Brain microvascular endothelial cell (primary cell): Measurements from ENCODE around the gene TKFC.

ENCODE experiments used
- DNase-seq: peaks from one replicate; pipeline ENCODE4 v3.0.0-alpha.2; 2020
- H3K27ac ChIP-seq: fragments of 250-450 bp; sonication (Bioruptor Pico); 2 replicates; pipeline ENCODE4 v1.5.1; 2020; ENCODE audit warnings: mild to moderate bottlenecking, moderate library complexity
- H3K27me3 ChIP-seq: fragments of 250-450 bp; sonication (Bioruptor Pico); replicated peaks from 2 replicates; pipeline ENCODE4 v1.5.1; 2020; ENCODE audit warnings: mild to moderate bottlenecking
- H3K36me3 ChIP-seq: fragments of 250-450 bp; sonication (Bioruptor Pico); replicated peaks from 2 replicates; pipeline ENCODE4 v1.5.1; 2020; ENCODE audit warnings: mild to moderate bottlenecking
- H3K4me3 ChIP-seq: 2 replicates; pipeline ENCODE4 v1.5.1; 2011; ENCODE audit warnings: low read depth, mild to moderate bottlenecking, control low read depth, low read length, moderate library complexity
- in situ Hi-C: cut with HindIII; loops from 2 replicates; pipeline ENCODE4 v1.10.0; 2017; ENCODE audit warnings: low sequenced_read_pairs, low pct_ligation_motif_present
- TF ChIP-seq, protein P1 (sequence below): IDR thresholded peaks from 2 replicates; pipeline ENCODE4 v1.5.1; 2011; ENCODE audit warnings: low read depth, mild to moderate bottlenecking, moderate library complexity, low read length, control low read depth, inconsistent platforms; ENCODE audit errors: missing control alignments

The TKFC gene

DNA sequence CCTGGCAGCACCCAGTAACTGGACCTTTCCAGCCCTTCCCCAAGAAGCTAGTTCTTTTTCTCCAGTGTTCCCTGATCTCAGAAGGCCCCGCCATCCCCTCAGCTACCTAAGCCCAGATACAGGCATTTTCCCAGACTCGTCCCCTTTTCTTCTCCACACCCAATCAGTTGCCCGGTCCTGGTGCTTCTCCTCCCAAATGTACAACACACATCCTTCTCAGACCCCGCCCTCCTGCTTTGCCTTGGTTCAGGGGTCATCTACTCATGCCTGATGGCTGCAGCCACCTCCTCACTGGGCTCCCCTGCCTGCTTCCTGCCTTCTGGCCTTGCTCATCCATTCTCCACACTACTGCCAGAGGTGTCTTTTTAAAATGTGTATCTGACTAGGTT, 6.5 kb downstream of the TKFC start:
- Histone ChIP-seq H3K27ac (no peak overlapping the region), H3K4me3 (no peak overlapping the region), H3K27me3 (no peaks in the 10 kb centered on the region), H3K36me3 (no peaks in the 10 kb centered on the region)
- no peak for DNase-seq
- in situ Hi-C loops: no loop called here
- TF ChIP-seq, protein P1, sequence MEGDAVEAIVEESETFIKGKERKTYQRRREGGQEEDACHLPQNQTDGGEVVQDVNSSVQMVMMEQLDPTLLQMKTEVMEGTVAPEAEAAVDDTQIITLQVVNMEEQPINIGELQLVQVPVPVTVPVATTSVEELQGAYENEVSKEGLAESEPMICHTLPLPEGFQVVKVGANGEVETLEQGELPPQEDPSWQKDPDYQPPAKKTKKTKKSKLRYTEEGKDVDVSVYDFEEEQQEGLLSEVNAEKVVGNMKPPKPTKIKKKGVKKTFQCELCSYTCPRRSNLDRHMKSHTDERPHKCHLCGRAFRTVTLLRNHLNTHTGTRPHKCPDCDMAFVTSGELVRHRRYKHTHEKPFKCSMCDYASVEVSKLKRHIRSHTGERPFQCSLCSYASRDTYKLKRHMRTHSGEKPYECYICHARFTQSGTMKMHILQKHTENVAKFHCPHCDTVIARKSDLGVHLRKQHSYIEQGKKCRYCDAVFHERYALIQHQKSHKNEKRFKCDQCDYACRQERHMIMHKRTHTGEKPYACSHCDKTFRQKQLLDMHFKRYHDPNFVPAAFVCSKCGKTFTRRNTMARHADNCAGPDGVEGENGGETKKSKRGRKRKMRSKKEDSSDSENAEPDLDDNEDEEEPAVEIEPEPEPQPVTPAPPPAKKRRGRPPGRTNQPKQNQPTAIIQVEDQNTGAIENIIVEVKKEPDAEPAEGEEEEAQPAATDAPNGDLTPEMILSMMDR: no peak

DNA sequence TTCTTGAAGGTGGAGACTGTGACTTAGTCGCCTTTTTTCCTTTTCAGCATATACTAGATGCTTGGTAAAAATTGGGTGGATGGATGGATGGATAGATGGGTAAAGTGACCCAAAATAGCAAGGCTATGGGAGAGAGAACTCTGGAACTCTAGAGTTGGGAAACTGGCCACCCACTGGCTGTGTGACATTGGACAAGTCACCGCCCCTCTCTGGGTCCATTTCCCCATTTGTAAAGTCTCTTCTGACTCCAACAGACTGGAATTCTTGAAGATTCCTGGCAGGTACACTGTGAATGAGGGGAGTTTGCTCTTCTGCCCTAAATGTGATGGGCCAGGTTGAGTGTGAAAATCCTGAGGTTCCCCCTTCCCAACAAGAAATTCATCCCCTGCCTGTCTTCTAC, 8.0 kb downstream of the TKFC start:
- Histone ChIP-seq H3K4me3 (no peak overlapping the region), H3K27me3 (no peaks in the 10 kb centered on the region), H3K27ac (no peak overlapping the region), H3K36me3 (no peaks in the 10 kb centered on the region)
- TF ChIP-seq, protein P1: no peak
- in situ Hi-C loops: no loop called here
- no peak for DNase-seq

DNA sequence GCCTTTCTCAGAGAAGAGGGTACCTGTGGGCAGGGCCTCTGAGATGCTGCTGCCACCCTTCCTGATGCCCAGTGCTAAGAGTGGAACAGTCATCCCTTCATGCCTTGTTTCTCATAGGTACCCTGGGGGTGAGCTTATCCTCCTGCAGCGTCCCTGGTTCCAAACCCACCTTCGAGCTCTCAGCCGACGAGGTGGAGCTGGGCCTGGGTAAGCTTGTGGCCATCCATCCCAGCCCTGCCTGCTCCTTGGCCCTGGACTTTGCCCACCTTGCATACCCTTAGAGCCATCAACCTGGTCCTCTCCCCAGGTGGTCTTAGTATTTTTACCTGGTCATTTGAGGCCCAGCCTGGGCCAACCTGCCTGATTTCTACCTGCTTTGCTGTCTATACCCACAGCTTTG, 8.7 kb downstream of the TKFC start:
- in situ Hi-C loops: no loop called here

DNA sequence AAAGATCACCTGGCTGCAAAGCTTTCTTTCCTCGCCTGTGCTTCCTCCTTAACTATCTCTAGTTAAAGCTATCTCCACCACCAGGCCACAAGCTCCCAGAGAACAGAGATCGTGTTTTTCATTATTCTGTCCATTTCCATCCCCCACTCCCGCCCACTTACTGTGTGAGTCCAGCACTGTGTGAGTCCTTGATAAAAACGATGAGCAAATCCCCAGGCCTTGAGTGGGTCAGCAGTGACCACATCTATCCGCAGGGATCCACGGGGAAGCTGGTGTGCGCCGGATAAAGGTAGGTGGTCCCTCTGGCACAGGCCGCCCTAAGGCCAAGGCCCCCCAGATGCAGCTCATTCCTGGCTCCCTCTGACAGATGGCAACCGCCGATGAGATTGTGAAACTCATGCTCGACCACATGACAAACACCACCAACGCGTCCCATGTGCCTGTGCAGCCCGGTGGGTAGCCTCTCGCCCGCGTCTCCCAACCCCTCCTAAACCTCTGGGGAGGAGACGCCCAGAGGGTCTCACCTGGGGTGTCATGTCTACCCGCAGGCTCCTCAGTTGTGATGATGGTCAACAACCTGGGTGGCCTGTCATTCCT, 9.3 kb downstream of the TKFC start:
- no peaks in the 10 kb centered on the region for H3K27me3 ChIP-seq
- H3K4me3 ChIP-seq: no peak overlapping the region
- in situ Hi-C loops: no loop called here
- H3K27ac ChIP-seq: no peak overlapping the region
- no peak for DNase-seq
- TF ChIP-seq, protein P1: no peak
- H3K36me3 ChIP-seq: no peaks in the 10 kb centered on the region

More for the DNA sequence above, 8.7 kb downstream of the TKFC start:
- TF ChIP-seq, protein P1: no peak
- Histone ChIP-seq H3K36me3 (no peaks in the 10 kb centered on the region), H3K4me3 (no peak overlapping the region), H3K27me3 (no peaks in the 10 kb centered on the region), H3K27ac (no peak overlapping the region)
- no peak for DNase-seq

DNA sequence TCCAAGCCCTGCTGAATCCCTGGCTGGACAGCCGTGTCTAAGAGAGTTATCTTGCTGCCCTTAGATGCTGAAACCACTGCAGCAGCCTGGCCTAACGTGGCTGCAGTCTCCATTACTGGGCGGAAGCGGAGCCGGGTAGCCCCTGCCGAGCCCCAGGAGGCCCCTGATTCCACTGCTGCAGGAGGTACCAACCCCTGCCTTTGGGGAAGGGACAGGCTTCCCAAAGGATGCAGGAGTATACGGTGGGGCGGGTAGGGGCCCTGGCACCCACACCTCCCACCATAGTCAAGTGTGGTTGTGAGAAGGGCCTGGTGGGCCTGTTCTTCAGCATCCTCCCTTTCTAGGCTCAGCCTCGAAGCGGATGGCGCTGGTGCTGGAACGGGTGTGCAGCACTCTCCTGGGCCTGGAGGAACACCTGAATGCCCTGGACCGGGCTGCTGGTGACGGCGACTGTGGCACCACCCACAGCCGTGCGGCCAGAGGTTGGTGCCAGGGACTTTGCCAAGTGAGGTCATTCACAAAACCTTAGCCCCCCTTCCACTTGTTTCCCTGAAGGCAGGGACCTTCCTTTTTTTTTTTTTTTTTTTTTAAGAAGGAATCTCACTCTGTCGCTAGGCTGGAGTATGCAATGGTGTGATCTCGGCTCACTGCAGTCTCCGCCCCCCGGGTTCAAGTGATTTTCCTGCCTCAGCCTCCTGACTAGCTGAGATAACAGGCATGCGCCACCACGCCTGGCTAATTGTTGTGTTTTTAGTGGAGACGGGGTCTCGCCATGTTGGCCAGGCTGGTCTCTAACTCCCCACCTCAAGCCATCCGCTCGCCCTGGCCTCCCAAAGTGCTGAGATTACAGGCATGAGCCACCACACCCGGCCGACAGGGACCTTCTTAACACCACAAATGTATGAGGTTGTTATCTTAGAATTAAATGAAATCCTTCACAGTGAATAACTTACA, 11.0 kb downstream of the TKFC start:
- no peak for DNase-seq
- Histone ChIP-seq H3K27ac (no peak overlapping the region), H3K27me3 (no peaks in the 10 kb centered on the region), H3K36me3 (peaks cover 5% of the 10 kb centered on the region), H3K4me3 (no peak overlapping the region)
- TF ChIP-seq, protein P1: no peak
- in situ Hi-C loops: no loop called here
